Gastrocnemius medialis (tissue), 4 donors: ENCODE data around the gene CALD1. TPM values are rescaled to one million over a fixed set of nuclear protein-coding genes. Genes with fewer than 3 reads are reported as not detected.

Source experiments
- ATAC-seq, 2 donors: fragments of 150-250 bp; one replicate each; pipeline ENCODE4 v1.9.1; 2016
- DNase-seq, 2 donors: peaks; one replicate each; pipeline ENCODE4 v3.0.0-alpha.2; 2019
- H3K27ac ChIP-seq, 4 donors: fragments of 200-600 bp; sonication (generic); 1 replicate in 1 of 4; 2 replicates in 3 of 4; pipeline ENCODE4 v1.5.1; 2016 to 2018; ENCODE audit warnings: mild to moderate bottlenecking in 2 of 4, moderate library complexity in 1 of 4
- H3K27me3 ChIP-seq, 3 donors: fragments of 200-600 bp; sonication (generic) in 2 of 3; 1 replicate in 1 of 3; 2 replicates in 2 of 3; pipeline versions ENCODE4 v1.5.1 to v1.6.0; 2016 to 2019; ENCODE audit warnings: mild to moderate bottlenecking in 1 of 3, moderate library complexity in 1 of 3
- H3K36me3 ChIP-seq, 2 donors: fragments of 200-600 bp; sonication (generic) in 1 of 2; one replicate each; pipeline ENCODE4 v1.5.1; 2017 to 2018
- H3K4me1 ChIP-seq, 2 donors: fragments of 200-600 bp; sonication (generic) in 1 of 2; one replicate each; pipeline ENCODE4 v1.5.1; 2016 to 2017; ENCODE audit warnings: mild to moderate bottlenecking in 2 of 2
- H3K4me3 ChIP-seq, 4 donors: fragments of 200-600 bp; sonication (generic) in 3 of 4; 1 replicate in 1 of 4; 2 replicates in 3 of 4; pipeline ENCODE4 v1.5.1; 2016 to 2019; ENCODE audit warnings: mild to moderate bottlenecking in 2 of 4
- H3K9me3 ChIP-seq, 3 donors: fragments of 200-600 bp; sonication (generic) in 2 of 3; 1 replicate in 1 of 3; 2 replicates in 2 of 3; pipeline ENCODE4 v1.5.1; 2016 to 2019
- POLR2A ChIP-seq, 2 donors: fragments of 450-650 bp; IDR thresholded peaks; one replicate each; pipeline ENCODE4 v1.6.1; 2017; ENCODE audit warnings: antibody characterized with exemption in 2 of 2, mild to moderate bottlenecking in 2 of 2, moderate library complexity in 2 of 2
- in situ Hi-C, 4 donors: fragments of 200-750 bp; cut with MboI; loops; one replicate each; pipeline versions ENCODE4 v1.15.0 to v1.8.0; 2017; ENCODE audit warnings: low sequenced_read_pairs in 4 of 4
- intact Hi-C: fragments of 100-400 bp; cut with DNase I; formaldehyde crosslinking; loops from one replicate; pipeline ENCODE4 v1.15.1; 2023; ENCODE audit warnings: low total_unique reads
- total RNA-seq, 4 donors: library from RNA; depleted of rRNA; stranded (reverse); fragments of >200 nt; gene quantifications; one replicate each; pipeline versions ENCODE4 v1.1.0 to v1.2.3, GENCODE V29; 2016
- TF ChIP-seq, protein P1 (sequence below), 5 experiments: fragments of 450-650 bp in 3 of 5; fragments of 200-600 bp in 2 of 5; sonication (generic) in 2 of 5; IDR thresholded peaks in 4 of 5; conservative IDR thresholded peaks in 1 of 5; 1 replicate in 4 of 5; 2 replicates in 1 of 5; pipeline ENCODE4 v1.5.1; 2016 to 2019; ENCODE audit warnings: antibody characterized with exemption in 5 of 5, mild to moderate bottlenecking in 3 of 5, moderate library complexity in 3 of 5

The CALD1 gene
- total RNA-seq, 4 donors from 2014 or later = 25.9 to 43.2 (median 32.3) TPM

DNA sequence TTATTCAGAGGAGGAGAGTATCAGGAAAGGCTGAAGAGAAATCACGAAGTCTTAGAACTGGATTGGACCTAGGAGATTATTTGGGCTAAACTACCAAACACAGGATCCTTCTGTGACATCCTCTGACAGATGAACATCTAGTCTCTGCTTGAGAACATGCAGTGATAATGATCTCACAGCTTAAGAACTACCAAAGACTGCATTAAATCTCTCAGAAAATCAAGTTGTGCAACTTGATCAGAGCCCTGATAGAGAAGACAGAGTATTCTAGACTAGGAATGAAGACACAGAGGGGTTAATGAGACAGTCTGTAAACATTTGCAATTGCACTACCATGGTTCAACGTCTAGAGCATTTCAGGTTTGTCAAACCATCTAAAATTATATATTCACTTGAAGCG lies 169.7 kb downstream of the CALD1 start:
- ATAC-seq = no peak
- H3K27ac ChIP-seq = no peak overlapping the region
- intact Hi-C loops = loop anchor here (10.0 kb wide), 1 partner anchor 194 kb away; no protein-coding TSS in a partner anchor
- peaks cover 0 to 19% of the 10 kb centered on the region in 2 donors for H3K36me3 ChIP-seq
- no peak for DNase-seq
- in situ Hi-C loops = loop anchor here in 1 of 4 donors (10.0 kb wide), 1 partner anchor 324 kb away; no protein-coding TSS in a partner anchor
- no peaks in the 10 kb centered on the region for H3K4me1 ChIP-seq
- TF ChIP-seq POLR2A (IDR thresholded peaks at IDR 0.05) = no peak
- TF ChIP-seq, protein P1, sequence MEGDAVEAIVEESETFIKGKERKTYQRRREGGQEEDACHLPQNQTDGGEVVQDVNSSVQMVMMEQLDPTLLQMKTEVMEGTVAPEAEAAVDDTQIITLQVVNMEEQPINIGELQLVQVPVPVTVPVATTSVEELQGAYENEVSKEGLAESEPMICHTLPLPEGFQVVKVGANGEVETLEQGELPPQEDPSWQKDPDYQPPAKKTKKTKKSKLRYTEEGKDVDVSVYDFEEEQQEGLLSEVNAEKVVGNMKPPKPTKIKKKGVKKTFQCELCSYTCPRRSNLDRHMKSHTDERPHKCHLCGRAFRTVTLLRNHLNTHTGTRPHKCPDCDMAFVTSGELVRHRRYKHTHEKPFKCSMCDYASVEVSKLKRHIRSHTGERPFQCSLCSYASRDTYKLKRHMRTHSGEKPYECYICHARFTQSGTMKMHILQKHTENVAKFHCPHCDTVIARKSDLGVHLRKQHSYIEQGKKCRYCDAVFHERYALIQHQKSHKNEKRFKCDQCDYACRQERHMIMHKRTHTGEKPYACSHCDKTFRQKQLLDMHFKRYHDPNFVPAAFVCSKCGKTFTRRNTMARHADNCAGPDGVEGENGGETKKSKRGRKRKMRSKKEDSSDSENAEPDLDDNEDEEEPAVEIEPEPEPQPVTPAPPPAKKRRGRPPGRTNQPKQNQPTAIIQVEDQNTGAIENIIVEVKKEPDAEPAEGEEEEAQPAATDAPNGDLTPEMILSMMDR (IDR thresholded peaks at IDR 0.05 in 4 of 5, conservative IDR thresholded peaks at IDR 0.05 in 1 of 5) = no peak
- H3K4me3 ChIP-seq = no peak overlapping the region
- no peaks in the 10 kb centered on the region for H3K9me3 ChIP-seq
- H3K27me3 ChIP-seq = no peaks in the 10 kb centered on the region

DNA sequence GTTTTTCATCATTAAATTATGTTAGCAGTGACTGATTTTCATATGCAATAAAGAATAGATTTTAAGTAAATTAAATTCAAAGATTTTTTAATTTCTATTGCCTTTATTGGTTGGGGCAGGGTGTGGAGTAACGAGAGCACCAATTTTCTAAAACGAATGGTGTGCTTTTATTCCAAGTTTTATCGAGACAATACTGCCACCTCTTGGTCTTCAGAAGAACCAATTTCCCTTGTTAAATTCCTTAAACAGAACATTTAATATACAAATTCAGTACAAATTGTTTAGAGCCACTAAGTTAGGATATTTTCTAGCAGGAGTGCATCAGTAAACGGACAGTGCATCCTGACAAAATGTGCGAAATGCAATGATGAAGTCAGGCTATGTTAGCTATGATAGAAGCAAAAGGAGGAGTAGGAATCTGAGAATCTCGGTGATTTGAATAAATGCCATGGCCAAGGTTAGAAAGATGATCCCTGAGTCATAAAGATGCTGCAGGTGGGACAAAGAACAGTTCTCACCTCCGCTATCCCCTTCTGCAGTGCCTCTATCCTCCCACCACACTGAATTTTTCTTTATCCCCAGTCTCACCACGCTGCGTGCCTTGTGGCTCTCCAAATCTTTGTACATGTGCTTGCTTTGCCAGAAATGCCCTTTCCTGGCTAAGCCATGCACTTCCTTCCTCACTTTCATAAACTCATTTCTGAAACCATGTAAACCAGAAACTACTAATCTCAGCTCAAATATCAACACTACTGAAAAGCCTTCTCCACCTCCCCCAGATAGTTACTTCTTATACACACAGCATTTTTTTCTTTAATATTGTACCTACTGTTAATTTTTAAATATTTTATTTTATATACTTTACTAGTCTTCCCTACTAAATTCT lies 175.0 kb downstream of the CALD1 start:
- TF ChIP-seq, protein P1 (IDR thresholded peaks at IDR 0.05 in 4 of 5, conservative IDR thresholded peaks at IDR 0.05 in 1 of 5) = peak; percentile 25 to 53 (median 41)
- TF ChIP-seq POLR2A (IDR thresholded peaks at IDR 0.05) = no peak
- Histone ChIP-seq H3K9me3 (no peaks in the 10 kb centered on the region), H3K36me3 (peaks cover 0 to 18% of the 10 kb centered on the region in 2 donors), H3K4me1 (no peaks in the 10 kb centered on the region), H3K4me3 (no peak overlapping the region), H3K27ac (no peak overlapping the region), H3K27me3 (no peaks in the 10 kb centered on the region)
- intact Hi-C loops (loop anchor here (1.0 to 5.0 kb wide), 2 partner anchors 262 to 321 kb away; no protein-coding TSS in a partner anchor), in situ Hi-C loops (loop anchor here in 3 of 4 donors (10.0 to 25.0 kb wide), 2 partner anchors 267 to 270 kb away; no protein-coding TSS in a partner anchor)
- no peak for DNase-seq
- ATAC-seq = peak in 1 of 2 donors; percentile 46

DNA sequence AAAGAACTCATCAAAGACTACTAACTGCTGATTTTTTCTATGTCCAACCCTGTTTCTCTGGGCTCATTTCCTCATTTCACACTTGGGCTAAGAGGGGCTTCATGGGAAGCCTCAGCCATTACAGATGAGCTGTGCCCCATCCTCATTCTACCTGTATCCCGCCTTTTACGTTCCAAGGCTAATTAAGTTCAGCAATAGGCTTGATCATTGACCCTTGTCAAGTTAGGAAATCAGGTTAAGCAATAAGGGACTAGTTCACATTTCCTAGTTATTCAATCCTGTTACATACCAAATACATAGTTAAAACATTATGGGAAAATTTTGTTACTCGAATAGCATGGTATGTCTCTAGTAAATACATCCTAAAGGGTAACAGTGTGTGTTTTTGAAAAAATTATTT lies 177.6 kb downstream of the CALD1 start:
- ATAC-seq = no peak
- Histone ChIP-seq H3K27me3 (no peaks in the 10 kb centered on the region), H3K4me3 (no peak overlapping the region), H3K4me1 (no peaks in the 10 kb centered on the region), H3K36me3 (peaks cover 0 to 10% of the 10 kb centered on the region in 2 donors), H3K9me3 (no peaks in the 10 kb centered on the region), H3K27ac (no peak overlapping the region)
- no peak for DNase-seq
- no peak for TF ChIP-seq POLR2A (IDR thresholded peaks at IDR 0.05)
- TF ChIP-seq, protein P1 (IDR thresholded peaks at IDR 0.05 in 4 of 5, conservative IDR thresholded peaks at IDR 0.05 in 1 of 5) = no peak
- intact Hi-C loops (no loop called here), in situ Hi-C loops (loop anchor here in 3 of 4 donors (10.0 to 25.0 kb wide), 2 partner anchors 270 to 272 kb away; no protein-coding TSS in a partner anchor)

DNA sequence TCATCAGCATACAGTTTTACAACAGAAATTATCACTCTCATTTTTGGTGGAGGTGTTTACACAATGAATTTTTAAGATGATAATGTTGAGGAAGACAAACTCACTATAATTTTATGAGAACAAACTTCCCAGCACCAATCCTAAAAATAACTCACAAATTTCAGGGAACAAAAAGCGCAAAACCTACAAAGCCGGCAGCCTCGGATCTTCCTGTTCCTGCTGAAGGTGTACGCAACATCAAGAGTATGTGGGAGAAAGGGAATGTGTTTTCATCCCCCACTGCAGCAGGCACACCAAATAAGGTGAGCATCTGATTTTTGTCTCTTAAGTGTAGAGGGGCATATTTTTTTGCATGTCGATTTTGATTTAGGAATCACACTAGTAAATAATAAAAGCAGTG lies 180.4 kb downstream of the CALD1 start:
- peaks cover 0 to 6% of the 10 kb centered on the region in 2 donors for H3K36me3 ChIP-seq
- intact Hi-C loops (no loop called here), in situ Hi-C loops (loop anchor here in 3 of 4 donors (10.0 to 25.0 kb wide), 2 partner anchors 273 to 275 kb away; no protein-coding TSS in a partner anchor)
- no peak overlapping the region for H3K4me3 ChIP-seq
- H3K27ac ChIP-seq = no peak overlapping the region
- TF ChIP-seq POLR2A (IDR thresholded peaks at IDR 0.05) = no peak
- TF ChIP-seq, protein P1 (IDR thresholded peaks at IDR 0.05 in 4 of 5, conservative IDR thresholded peaks at IDR 0.05 in 1 of 5) = no peak
- no peaks in the 10 kb centered on the region for H3K4me1 ChIP-seq
- H3K27me3 ChIP-seq = no peaks in the 10 kb centered on the region
- ATAC-seq = no peak
- H3K9me3 ChIP-seq = no peaks in the 10 kb centered on the region
- DNase-seq = no peak
